ENCODE measurements around the gene LRRC37B. TPM values are rescaled to one million over a fixed set of nuclear protein-coding genes. Genes with fewer than 3 reads are reported as not detected.
"Not testable (repeated sequence)": the region's sequence is repeated elsewhere in the genome, so short reads cannot be mapped to it uniquely, and the experiment has no call there.

The LRRC37B gene
- total RNA-seq, 1 donor from 2014 or later: 49.4 TPM

GRCh38 chr17:32055425-32055824 lies 48.2 kb downstream of the LRRC37B start:
- H4K20me1 ChIP-seq (ENCODE audit: low read depth): not testable (repeated sequence)

GRCh38 chr17:32056500-32056899 lies 49.3 kb downstream of the LRRC37B start:
- H3K9me3 Mint-ChIP-seq; H3K4me1 ChIP-seq; H3K27me3 ChIP-seq; H4K20me1 ChIP-seq (ENCODE audit: low read depth); H3K4me3 Mint-ChIP-seq; H3K4me2 ChIP-seq; H3K79me2 ChIP-seq (ENCODE audit: low read depth); H3K4me3 ChIP-seq; H3K27ac ChIP-seq; H3K36me3 ChIP-seq; H3F3A ChIP-seq (ENCODE audit: low read depth); H3K4me1 Mint-ChIP-seq; H3K27me3 Mint-ChIP-seq (ENCODE audit: insufficient read depth, low read depth); H3K9me3 ChIP-seq (ENCODE audit: low read depth); H3K9ac ChIP-seq; H3K36me3 Mint-ChIP-seq; DNase-seq (ENCODE audit: low spot score); H3K27ac Mint-ChIP-seq; H2AFZ ChIP-seq (replicated peaks): not testable (repeated sequence)

More at GRCh38 chr17:32055425-32055824, 48.2 kb downstream of the LRRC37B start:
- not testable (repeated sequence) for H3K27me3 Mint-ChIP-seq (ENCODE audit: insufficient read depth, low read depth); H3K4me1 Mint-ChIP-seq; H3F3A ChIP-seq (ENCODE audit: low read depth); H3K36me3 Mint-ChIP-seq; H3K4me3 Mint-ChIP-seq; H3K27ac ChIP-seq; H3K9me3 ChIP-seq (ENCODE audit: low read depth); H3K4me3 ChIP-seq; DNase-seq (ENCODE audit: low spot score); H3K36me3 ChIP-seq; H3K27ac Mint-ChIP-seq; H3K9ac ChIP-seq; H3K27me3 ChIP-seq; H3K4me2 ChIP-seq; H2AFZ ChIP-seq (replicated peaks); H3K4me1 ChIP-seq; H3K79me2 ChIP-seq (ENCODE audit: low read depth); H3K9me3 Mint-ChIP-seq

GRCh38 chr17:32057460-32058105 lies 50.4 kb downstream of the LRRC37B start:
- H3K9ac ChIP-seq; H3K36me3 Mint-ChIP-seq; H3K27ac ChIP-seq; H3K27ac Mint-ChIP-seq; H3K4me1 Mint-ChIP-seq; DNase-seq (ENCODE audit: low spot score); H2AFZ ChIP-seq (replicated peaks); H3K9me3 Mint-ChIP-seq; H3K36me3 ChIP-seq; H3K9me3 ChIP-seq (ENCODE audit: low read depth); H3K4me1 ChIP-seq; H3K27me3 Mint-ChIP-seq (ENCODE audit: insufficient read depth, low read depth); H4K20me1 ChIP-seq (ENCODE audit: low read depth); H3F3A ChIP-seq (ENCODE audit: low read depth); H3K27me3 ChIP-seq; H3K79me2 ChIP-seq (ENCODE audit: low read depth); H3K4me3 Mint-ChIP-seq; H3K4me3 ChIP-seq; H3K4me2 ChIP-seq: not testable (repeated sequence)

GRCh38 chr17:32060695-32061094 lies 53.5 kb downstream of the LRRC37B start:
- not testable (repeated sequence) for DNase-seq (ENCODE audit: low spot score); H3K9me3 ChIP-seq (ENCODE audit: low read depth); H3K4me3 ChIP-seq; H2AFZ ChIP-seq (replicated peaks); H4K20me1 ChIP-seq (ENCODE audit: low read depth); H3K27ac ChIP-seq; H3K79me2 ChIP-seq (ENCODE audit: low read depth); H3K4me1 ChIP-seq; H3K27me3 ChIP-seq; H3K9ac ChIP-seq; H3K9me3 Mint-ChIP-seq; H3K36me3 Mint-ChIP-seq; H3K4me2 ChIP-seq; H3K4me3 Mint-ChIP-seq; H3K4me1 Mint-ChIP-seq; H3F3A ChIP-seq (ENCODE audit: low read depth); H3K36me3 ChIP-seq; H3K27me3 Mint-ChIP-seq (ENCODE audit: insufficient read depth, low read depth); H3K27ac Mint-ChIP-seq

- H3K36me3 ChIP-seq; H3K4me3 ChIP-seq; H2AFZ ChIP-seq (replicated peaks); H3K27me3 ChIP-seq; H3K4me1 Mint-ChIP-seq; H3K79me2 ChIP-seq (ENCODE audit: low read depth); H3K9ac ChIP-seq; H3K36me3 Mint-ChIP-seq; H3K9me3 ChIP-seq (ENCODE audit: low read depth); H3K4me3 Mint-ChIP-seq; H3K9me3 Mint-ChIP-seq; H3F3A ChIP-seq (ENCODE audit: low read depth); H3K27me3 Mint-ChIP-seq (ENCODE audit: insufficient read depth, low read depth); H4K20me1 ChIP-seq (ENCODE audit: low read depth); H3K4me2 ChIP-seq; H3K4me1 ChIP-seq; H3K27ac ChIP-seq: not testable (repeated sequence)
- peak; percentile 34 for DNase-seq (ENCODE audit: low spot score)
- H3K27ac Mint-ChIP-seq: peak overlapping the region; percentile 33
Measured at GRCh38 chr17:32061840-32062239, 54.7 kb downstream of the LRRC37B start.

- not testable (repeated sequence) for H3K9ac ChIP-seq; H3K9me3 Mint-ChIP-seq; H3F3A ChIP-seq (ENCODE audit: low read depth); H3K27ac Mint-ChIP-seq; H3K4me3 Mint-ChIP-seq; H3K36me3 Mint-ChIP-seq; H3K27me3 Mint-ChIP-seq (ENCODE audit: insufficient read depth, low read depth); H3K4me2 ChIP-seq; H3K79me2 ChIP-seq (ENCODE audit: low read depth); H3K27me3 ChIP-seq; H3K36me3 ChIP-seq; H3K27ac ChIP-seq; H4K20me1 ChIP-seq (ENCODE audit: low read depth); H3K4me1 ChIP-seq; DNase-seq (ENCODE audit: low spot score); H3K9me3 ChIP-seq (ENCODE audit: low read depth); H3K4me3 ChIP-seq; H2AFZ ChIP-seq (replicated peaks)
- peaks cover 11% of the 10 kb centered on the region for H3K4me1 Mint-ChIP-seq
Measured at GRCh38 chr17:32064091-32064490, 56.9 kb downstream of the LRRC37B start.

GRCh38 chr17:32066123-32066680 lies 59.0 kb downstream of the LRRC37B start:
- not testable (repeated sequence) for H3K9me3 ChIP-seq (ENCODE audit: low read depth); H3K9me3 Mint-ChIP-seq; H3K27me3 Mint-ChIP-seq (ENCODE audit: insufficient read depth, low read depth); H3K79me2 ChIP-seq (ENCODE audit: low read depth); H3K27ac ChIP-seq; H3K36me3 ChIP-seq; H4K20me1 ChIP-seq (ENCODE audit: low read depth); H2AFZ ChIP-seq (replicated peaks); H3K9ac ChIP-seq; H3K36me3 Mint-ChIP-seq; H3K4me1 ChIP-seq; H3K4me3 ChIP-seq; H3K27me3 ChIP-seq; H3K27ac Mint-ChIP-seq; H3F3A ChIP-seq (ENCODE audit: low read depth); DNase-seq (ENCODE audit: low spot score); H3K4me2 ChIP-seq; H3K4me3 Mint-ChIP-seq
- peaks cover 13% of the 10 kb centered on the region for H3K4me1 Mint-ChIP-seq
